Fibroblast of the aortic adventitia (primary cell): Measurements from ENCODE around the gene CHMP4B. TPM values are rescaled to one million over a fixed set of nuclear protein-coding genes. Genes with fewer than 3 reads are reported as not detected.

Source experiments
- DNase-seq: peaks from one replicate; pipeline ENCODE4 v3.0.0-alpha.2; 2010; ENCODE audit warnings: low read depth
- H3K4me3 ChIP-seq: 2 replicates; pipeline ENCODE4 v1.5.1; 2011; ENCODE audit warnings: low read depth, mild to moderate bottlenecking, control low read depth, low read length, moderate library complexity
- CTCF ChIP-seq: IDR thresholded peaks from 2 replicates; pipeline ENCODE4 v1.5.1; 2011; ENCODE audit warnings: mild to moderate bottlenecking, low read length, control low read depth, inconsistent platforms; ENCODE audit not compliant: insufficient read depth
- total RNA-seq: library from RNA; depleted of rRNA; stranded (reverse); fragments of >200 nt; gene quantifications from 2 replicates; pipeline ENCODE4 v1.2.3, GENCODE V29; 2012; ENCODE audit warnings: low replicate concordance

Gene CHMP4B
- 43.7 and 54.8 TPM in 2 replicates for total RNA-seq

GRCh38 chr20:33810885-33811775 lies at the start of gene CHMP4B:
TSS of gene CHMP4B (plus strand) at chr20:33811348. CDS start at chr20:33811469, 121 bp downstream.
- peak within 1 kb of the TSS; percentile 99 for H3K4me3 ChIP-seq
- DNase-seq: peak; percentile 98
- no peak for TF ChIP-seq CTCF

- H3K4me3 ChIP-seq: no peak overlapping the region
- TF ChIP-seq CTCF: no peak
- no peak for DNase-seq
These were observed 49.4 kb upstream of the CHMP4B start for GRCh38 chr20:33761698-33762250.

- no peak for TF ChIP-seq CTCF
- H3K4me3 ChIP-seq: no peak overlapping the region
- no peak for DNase-seq
These were observed 46.0 kb upstream of the CHMP4B start for GRCh38 chr20:33765099-33765498.

- TF ChIP-seq CTCF: no peak
- H3K4me3 ChIP-seq: no peak overlapping the region
- DNase-seq: no peak
These were observed 45.6 kb upstream of the CHMP4B start for GRCh38 chr20:33765592-33765991.

GRCh38 chr20:33766686-33767085 lies 44.5 kb upstream of the CHMP4B start:
- no peak overlapping the region for H3K4me3 ChIP-seq
- DNase-seq: no peak
- no peak for TF ChIP-seq CTCF

GRCh38 chr20:33767777-33768138 lies 43.4 kb upstream of the CHMP4B start:
- H3K4me3 ChIP-seq: no peak overlapping the region
- no peak for DNase-seq
- TF ChIP-seq CTCF: no peak
